GM21717 (cell line): ENCODE measurements around the gene CDC20.

ENCODE experiments used
- ATAC-seq: cut with Tn5 transposase; IDR thresholded peaks from one replicate; pipeline ENCODE4 v1.9.1; 2021; ENCODE audit warnings: mild to moderate bottlenecking, moderate library complexity; ENCODE audit not compliant: unreplicated experiment

The CDC20 gene

GRCh38 chr1:43327549-43328292, 31.1 kb upstream of the CDC20 start:
- ATAC-seq: no peak

- ATAC-seq: no peak
Observed at GRCh38 chr1:43329995-43330751, 28.6 kb upstream of the CDC20 start.

- no peak for ATAC-seq
Observed at GRCh38 chr1:43331688-43332087, 27.1 kb upstream of the CDC20 start.

- no peak for ATAC-seq
Observed at GRCh38 chr1:43334453-43335205, 24.2 kb upstream of the CDC20 start.

- no peak for ATAC-seq
Observed at GRCh38 chr1:43337588-43337987, 21.2 kb upstream of the CDC20 start, which contains the start of gene MPL. Gene MPL, plus strand, starts transcription at chr1:43337818. Its CDS starts 31 bp downstream, at chr1:43337849.

- no peak for ATAC-seq
Observed at GRCh38 chr1:43338001-43338400, 20.8 kb upstream of the CDC20 start.

- no peak for ATAC-seq
Observed at GRCh38 chr1:43339584-43340232, 19.1 kb upstream of the CDC20 start.

GRCh38 chr1:43340559-43340958, 18.2 kb upstream of the CDC20 start:
- no peak for ATAC-seq

GRCh38 chr1:43344267-43344850, 14.4 kb upstream of the CDC20 start:
- no peak for ATAC-seq

- ATAC-seq: no peak
Observed at GRCh38 chr1:43345120-43345519, 13.7 kb upstream of the CDC20 start.

- ATAC-seq: no peak
Observed at GRCh38 chr1:43346636-43347035, 12.1 kb upstream of the CDC20 start.

GRCh38 chr1:43348343-43348808, 10.4 kb upstream of the CDC20 start:
- ATAC-seq: no peak

GRCh38 chr1:43348809-43349593, 9.8 kb upstream of the CDC20 start:
- no peak for ATAC-seq

- ATAC-seq: no peak
Observed at GRCh38 chr1:43349594-43350306, 9.0 kb upstream of the CDC20 start.

- no peak for ATAC-seq
Observed at GRCh38 chr1:43350976-43351375, 7.8 kb upstream of the CDC20 start.

GRCh38 chr1:43351421-43352350, 7.1 kb upstream of the CDC20 start:
- ATAC-seq: no peak

- ATAC-seq: no peak
Observed at GRCh38 chr1:43352351-43352705, 6.5 kb upstream of the CDC20 start.

- ATAC-seq: no peak
Observed at GRCh38 chr1:43352881-43353280, 5.9 kb upstream of the CDC20 start.
